Upper lobe of left lung (tissue), 4 donors: ENCODE results near the gene SNCB.

Experiments used
- POLR2AphosphoS5 ChIP-seq, 2 donors: sonication (generic); formaldehyde crosslinking; IDR thresholded peaks; one replicate each; pipeline ENCODE4 v1.5.1; 2017; ENCODE audit warnings: antibody characterized with exemption in 2 of 2
- TF ChIP-seq, protein P1 (sequence below), 6 experiments: fragments of 450-650 bp in 4 of 6; fragments of 200-600 bp in 2 of 6; sonication (generic) in 2 of 6; IDR thresholded peaks; one replicate each; pipeline ENCODE4 v1.5.1; 2016 to 2019; ENCODE audit warnings: antibody characterized with exemption in 6 of 6

DNA sequence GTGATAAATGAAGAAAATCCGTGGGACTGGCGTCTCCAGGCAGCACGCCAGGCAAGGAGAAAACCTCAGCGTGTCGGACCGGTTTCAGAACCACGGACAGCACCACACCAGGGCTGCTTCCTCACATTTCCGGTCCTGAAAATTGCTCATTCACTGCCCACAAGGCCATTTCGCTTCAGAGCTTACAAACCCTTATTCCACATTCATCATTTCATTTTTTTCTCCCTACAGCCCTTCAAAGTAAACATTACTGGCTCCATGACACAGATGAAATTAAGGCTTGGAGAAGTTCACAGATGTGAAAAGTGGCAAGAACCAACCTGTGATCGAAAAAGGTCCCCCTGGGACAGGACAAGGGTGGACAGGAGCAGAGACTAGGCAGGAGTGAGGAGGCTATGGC lies 18.9 kb downstream of the SNCB start:
- no peak for TF ChIP-seq POLR2AphosphoS5 (IDR thresholded peaks at IDR 0.05)
- TF ChIP-seq, protein P1, sequence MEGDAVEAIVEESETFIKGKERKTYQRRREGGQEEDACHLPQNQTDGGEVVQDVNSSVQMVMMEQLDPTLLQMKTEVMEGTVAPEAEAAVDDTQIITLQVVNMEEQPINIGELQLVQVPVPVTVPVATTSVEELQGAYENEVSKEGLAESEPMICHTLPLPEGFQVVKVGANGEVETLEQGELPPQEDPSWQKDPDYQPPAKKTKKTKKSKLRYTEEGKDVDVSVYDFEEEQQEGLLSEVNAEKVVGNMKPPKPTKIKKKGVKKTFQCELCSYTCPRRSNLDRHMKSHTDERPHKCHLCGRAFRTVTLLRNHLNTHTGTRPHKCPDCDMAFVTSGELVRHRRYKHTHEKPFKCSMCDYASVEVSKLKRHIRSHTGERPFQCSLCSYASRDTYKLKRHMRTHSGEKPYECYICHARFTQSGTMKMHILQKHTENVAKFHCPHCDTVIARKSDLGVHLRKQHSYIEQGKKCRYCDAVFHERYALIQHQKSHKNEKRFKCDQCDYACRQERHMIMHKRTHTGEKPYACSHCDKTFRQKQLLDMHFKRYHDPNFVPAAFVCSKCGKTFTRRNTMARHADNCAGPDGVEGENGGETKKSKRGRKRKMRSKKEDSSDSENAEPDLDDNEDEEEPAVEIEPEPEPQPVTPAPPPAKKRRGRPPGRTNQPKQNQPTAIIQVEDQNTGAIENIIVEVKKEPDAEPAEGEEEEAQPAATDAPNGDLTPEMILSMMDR (IDR thresholded peaks at IDR 0.05), result no peak
